LNCAP (cell line): ENCODE results near the gene UNC50.

Source experiments
- TF ChIP-seq, protein P1 (sequence below): fragments of 450-650 bp; IDR thresholded peaks from 2 replicates; pipeline ENCODE4 v1.5.1; 2017; ENCODE audit warnings: mild to moderate bottlenecking

The UNC50 gene

GRCh38 chr2:98623657-98624056 is 15.3 kb downstream of the UNC50 start:
- TF ChIP-seq, protein P1, sequence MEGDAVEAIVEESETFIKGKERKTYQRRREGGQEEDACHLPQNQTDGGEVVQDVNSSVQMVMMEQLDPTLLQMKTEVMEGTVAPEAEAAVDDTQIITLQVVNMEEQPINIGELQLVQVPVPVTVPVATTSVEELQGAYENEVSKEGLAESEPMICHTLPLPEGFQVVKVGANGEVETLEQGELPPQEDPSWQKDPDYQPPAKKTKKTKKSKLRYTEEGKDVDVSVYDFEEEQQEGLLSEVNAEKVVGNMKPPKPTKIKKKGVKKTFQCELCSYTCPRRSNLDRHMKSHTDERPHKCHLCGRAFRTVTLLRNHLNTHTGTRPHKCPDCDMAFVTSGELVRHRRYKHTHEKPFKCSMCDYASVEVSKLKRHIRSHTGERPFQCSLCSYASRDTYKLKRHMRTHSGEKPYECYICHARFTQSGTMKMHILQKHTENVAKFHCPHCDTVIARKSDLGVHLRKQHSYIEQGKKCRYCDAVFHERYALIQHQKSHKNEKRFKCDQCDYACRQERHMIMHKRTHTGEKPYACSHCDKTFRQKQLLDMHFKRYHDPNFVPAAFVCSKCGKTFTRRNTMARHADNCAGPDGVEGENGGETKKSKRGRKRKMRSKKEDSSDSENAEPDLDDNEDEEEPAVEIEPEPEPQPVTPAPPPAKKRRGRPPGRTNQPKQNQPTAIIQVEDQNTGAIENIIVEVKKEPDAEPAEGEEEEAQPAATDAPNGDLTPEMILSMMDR: no peak

GRCh38 chr2:98632351-98632750 is 24.0 kb downstream of the UNC50 start:
- TF ChIP-seq, protein P1: no peak

GRCh38 chr2:98634406-98635092 is 26.2 kb downstream of the UNC50 start:
- TF ChIP-seq, protein P1: peak; percentile 44

GRCh38 chr2:98637401-98638147 is 29.2 kb downstream of the UNC50 start:
- TF ChIP-seq, protein P1: no peak

DNA sequence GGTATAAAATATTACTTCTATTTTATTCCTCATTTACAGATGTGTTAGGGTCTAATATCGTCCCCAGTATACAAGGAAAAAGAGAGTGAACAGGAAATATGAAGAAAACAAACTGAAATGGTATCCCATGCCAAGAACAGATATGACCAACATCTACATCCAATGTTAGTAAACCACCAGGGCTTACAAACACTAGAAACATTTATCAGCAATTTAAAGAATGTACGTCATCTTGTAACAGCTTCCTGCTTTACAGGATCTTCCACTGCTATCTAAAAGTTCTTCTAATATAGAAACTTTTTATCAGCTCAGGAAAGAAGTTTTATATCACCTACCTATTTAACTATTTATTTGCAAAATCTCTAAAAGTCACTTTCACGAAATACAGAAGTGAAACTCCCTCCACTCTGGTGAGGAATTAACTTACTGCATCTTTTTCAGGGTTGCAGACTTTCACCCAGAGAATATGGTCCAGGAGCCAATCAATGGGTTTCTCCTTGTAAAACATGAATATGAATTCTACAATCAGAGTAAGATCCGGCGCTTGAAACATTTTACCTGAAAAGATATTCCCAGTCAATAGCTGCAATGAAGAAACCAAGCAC is 35.2 kb downstream of the UNC50 start:
- TF ChIP-seq, protein P1: no peak

DNA sequence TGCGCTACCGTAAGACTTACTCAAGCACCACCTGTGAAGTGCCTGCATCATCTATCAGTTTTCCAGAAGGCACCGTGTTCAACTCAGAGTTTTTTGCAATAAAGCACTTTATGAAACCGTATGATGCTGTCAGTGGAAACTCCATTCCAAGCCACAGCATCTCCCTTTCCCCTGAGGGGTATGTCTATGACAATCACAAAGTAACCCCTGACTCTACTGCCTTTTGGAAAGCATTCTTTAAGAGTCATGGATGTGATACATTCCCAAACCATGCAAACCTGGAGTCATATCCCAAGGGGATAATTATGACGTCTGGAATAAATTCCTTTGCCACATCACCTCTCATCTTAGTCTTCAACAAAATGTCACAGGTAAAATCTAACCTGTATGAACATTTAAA is 39.2 kb downstream of the UNC50 start:
- TF ChIP-seq, protein P1: no peak

DNA sequence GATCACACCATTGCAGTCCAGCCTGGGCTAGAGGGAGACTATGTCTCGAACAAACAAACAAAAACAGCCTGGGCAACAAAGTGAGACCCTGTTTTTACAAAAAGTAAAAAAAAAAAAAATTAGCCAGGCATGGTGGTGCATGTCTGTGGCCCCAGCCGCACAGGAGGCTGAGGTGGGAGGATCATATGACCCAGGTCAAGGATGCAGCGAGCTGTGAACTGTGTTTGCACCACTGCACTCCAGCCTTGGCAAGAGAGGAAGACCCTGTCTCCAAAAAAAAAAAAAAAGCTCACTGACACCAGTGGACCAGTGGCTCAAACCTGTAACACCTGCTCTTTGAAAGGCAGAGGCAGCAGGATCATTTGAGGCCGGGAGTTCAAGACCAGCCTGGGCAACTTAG is 40.1 kb downstream of the UNC50 start:
- TF ChIP-seq, protein P1: no peak
